Measurements from ENCODE around the gene NKAIN4. TPM values are rescaled to one million over a fixed set of nuclear protein-coding genes. Genes with fewer than 3 reads are reported as not detected.

Gene NKAIN4
- total RNA-seq, 2 experiments from 2014 or later: not detected

DNA sequence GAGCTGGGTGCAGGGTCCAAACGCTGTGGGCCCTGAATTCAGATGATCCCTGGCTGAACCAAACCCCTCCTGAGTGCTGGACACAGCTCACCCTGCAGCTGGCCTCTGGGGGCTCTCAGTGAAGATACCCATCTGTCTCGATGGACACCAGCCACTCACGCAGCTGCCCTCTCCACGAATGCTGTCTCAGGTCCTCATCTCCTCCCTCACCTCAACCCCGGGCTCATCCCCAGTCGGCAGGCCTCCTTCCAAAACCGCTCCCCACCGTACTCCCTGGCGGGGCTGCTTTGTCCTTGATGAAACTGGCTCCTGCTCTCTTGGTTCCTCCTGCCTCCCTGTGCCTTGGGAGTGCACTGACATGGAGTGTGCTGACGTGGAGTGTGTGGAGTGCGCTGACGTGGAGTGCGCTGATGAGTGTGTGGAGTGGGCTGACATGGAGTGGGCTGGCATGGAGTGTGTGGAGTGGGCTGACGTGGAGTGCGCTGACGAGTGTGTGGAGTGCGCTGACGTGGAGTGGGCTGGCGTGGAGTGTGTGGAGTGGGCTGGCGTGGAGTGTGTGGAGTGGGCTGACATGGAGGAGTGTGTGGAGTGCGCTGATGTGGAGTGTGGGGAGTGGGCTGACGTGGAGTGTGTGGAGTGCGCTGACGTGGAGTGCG is 34.3 kb downstream of the NKAIN4 start:
- no peak for DNase-seq
- ChIA-PET CTCF (interaction anchor here (2.1 kb wide), 1 partner anchor 14 kb away, joined by 10 read pairs; the partner anchor contains the start of gene BIRC7), POLR2A (interaction anchor here (1.4 kb wide), 1 partner anchor 15 kb away, joined by 3 read pairs; the partner anchor contains the start of gene BIRC7)
- intact Hi-C loops (cut with micrococcal nuclease): loop anchor here (10.0 kb wide), 1 partner anchor 165 kb away; no protein-coding TSS in a partner anchor
- no peak for ATAC-seq
- no peak for TF ChIP-seq CTCF (IDR thresholded peaks at IDR 0.05)
- Mint-ChIP-seq H3K4me3 (no peak overlapping the region), H3K36me3 (ENCODE audit: low read depth) (peaks cover 5% of the 10 kb centered on the region), H3K27ac (no peak overlapping the region), H3K27me3 (no peaks in the 10 kb centered on the region), H3K4me1 (ENCODE audit: low read depth) (peaks cover 8% of the 10 kb centered on the region), H3K9me3 (no peaks in the 10 kb centered on the region)

- intact Hi-C loops (cut with micrococcal nuclease): no loop called here
- Mint-ChIP-seq H3K27me3 (no peaks in the 10 kb centered on the region), H3K27ac (no peak overlapping the region), H3K36me3 (ENCODE audit: low read depth) (peaks cover 10% of the 10 kb centered on the region), H3K4me1 (ENCODE audit: low read depth) (peaks cover 13% of the 10 kb centered on the region), H3K4me3 (no peak overlapping the region), H3K9me3 (no peaks in the 10 kb centered on the region)
- no peak for DNase-seq
- ChIA-PET POLR2A (interaction anchor here (1.4 kb wide), 1 partner anchor 16 kb away, joined by 3 read pairs; the partner anchor contains the start of gene BIRC7), CTCF (interaction anchor here (2.1 kb wide), 1 partner anchor 15 kb away, joined by 10 read pairs; the partner anchor contains the start of gene BIRC7)
- TF ChIP-seq CTCF (IDR thresholded peaks at IDR 0.05): no peak
- no peak for ATAC-seq
Observed at GRCh38 chr20:63219447-63219821, 34.8 kb downstream of the NKAIN4 start.

- H3K27ac Mint-ChIP-seq: no peak overlapping the region
- no peaks in the 10 kb centered on the region for H3K9me3 Mint-ChIP-seq
- peaks cover 16% of the 10 kb centered on the region for H3K36me3 Mint-ChIP-seq (ENCODE audit: low read depth)
- H3K4me3 Mint-ChIP-seq: no peak overlapping the region
- ATAC-seq (no peak), DNase-seq (no peak)
- H3K4me1 Mint-ChIP-seq (ENCODE audit: low read depth): peaks cover 19% of the 10 kb centered on the region
- ChIA-PET CTCF (interaction anchor here (0.9 kb wide), 1 partner anchor 14 kb away, joined by 4 read pairs; no protein-coding TSS in a partner anchor), POLR2A (interaction anchor here (0.9 to 1.4 kb wide), 2 partner anchors 16 to 277 kb away, joined by 3 read pairs; partner anchors contain the start of gene BIRC7)
- intact Hi-C loops (cut with micrococcal nuclease): no loop called here
- no peaks in the 10 kb centered on the region for H3K27me3 Mint-ChIP-seq
- no peak for TF ChIP-seq CTCF (IDR thresholded peaks at IDR 0.05)
Observed at GRCh38 chr20:63218701-63219446, 35.4 kb downstream of the NKAIN4 start.

- H3K4me1 Mint-ChIP-seq (ENCODE audit: low read depth): peaks cover 29% of the 10 kb centered on the region
- H3K9me3 Mint-ChIP-seq: no peaks in the 10 kb centered on the region
- no peak overlapping the region for H3K27ac Mint-ChIP-seq
- no peak for TF ChIP-seq CTCF (IDR thresholded peaks at IDR 0.05)
- H3K27me3 Mint-ChIP-seq: no peaks in the 10 kb centered on the region
- ChIA-PET POLR2A (no interaction called here), CTCF (interaction anchor here (0.6 to 1.4 kb wide), 3 partner anchors 9 to 161 kb away, joined by 3 read pairs; no protein-coding TSS in a partner anchor)
- intact Hi-C loops (cut with micrococcal nuclease): no loop called here
- H3K36me3 Mint-ChIP-seq (ENCODE audit: low read depth): peaks cover 25% of the 10 kb centered on the region
- no peak overlapping the region for H3K4me3 Mint-ChIP-seq
- DNase-seq: no peak
- no peak for ATAC-seq
Observed at GRCh38 chr20:63217706-63218105, 36.6 kb downstream of the NKAIN4 start.
